PFSK-1 (cell line): ENCODE results near the gene MAFG.

Source experiments
- POLR2AphosphoS5 ChIP-seq: IDR thresholded peaks from 2 replicates; pipeline ENCODE4 v1.6.1; 2012; ENCODE audit warnings: low read depth, mild to moderate bottlenecking, control low read depth, low read length, moderate library complexity
- TAF1 ChIP-seq: IDR thresholded peaks from 2 replicates; pipeline ENCODE4 v1.6.1; 2012; ENCODE audit warnings: low read length, control low read depth, borderline replicate concordance; ENCODE audit not compliant: insufficient read depth

GRCh38 chr17:81899514-81900166 is 27.9 kb downstream of the MAFG start:
- TF ChIP-seq POLR2AphosphoS5 = no peak
- no peak for TF ChIP-seq TAF1
